NCI-H1105 (cell line): Measurements from ENCODE around the gene C2orf80.
"Not testable (repeated sequence)": the region's sequence is repeated elsewhere in the genome, so short reads cannot be mapped to it uniquely, and the experiment has no call there.

Experiments used
- DNase-seq: peaks from one replicate; lab custom pipeline; 2025; lab: John Stamatoyannopoulos, UW

C2orf80 gene

DNA sequence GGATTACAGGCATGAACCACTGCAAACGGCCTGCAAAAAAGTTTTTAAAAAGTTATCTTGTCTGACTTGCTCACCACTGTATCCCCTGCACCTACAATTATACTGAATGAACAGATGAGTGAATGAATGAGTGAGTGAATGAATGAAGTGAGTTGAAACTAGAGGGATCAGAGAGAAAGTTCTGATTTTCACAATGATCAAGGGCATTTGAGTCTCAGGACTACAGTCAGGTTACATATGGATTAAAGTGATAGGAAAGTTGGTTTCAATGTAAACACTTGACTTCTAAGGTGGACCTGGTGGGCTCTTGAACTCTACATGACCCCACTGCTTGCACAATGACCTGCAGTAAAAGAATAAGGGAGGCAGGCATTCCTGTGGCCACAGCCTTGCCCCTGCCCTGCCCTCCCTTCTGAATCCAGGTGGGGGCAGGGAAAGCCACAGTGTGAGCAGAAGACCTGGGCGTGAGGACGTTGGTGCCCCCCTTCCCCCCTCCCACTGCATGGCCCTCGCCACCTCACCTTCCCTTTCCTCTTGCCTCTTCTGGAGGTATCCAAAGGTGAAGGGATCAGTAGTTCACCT, 10.7 kb downstream of the C2orf80 start:
- no peak for DNase-seq

DNA sequence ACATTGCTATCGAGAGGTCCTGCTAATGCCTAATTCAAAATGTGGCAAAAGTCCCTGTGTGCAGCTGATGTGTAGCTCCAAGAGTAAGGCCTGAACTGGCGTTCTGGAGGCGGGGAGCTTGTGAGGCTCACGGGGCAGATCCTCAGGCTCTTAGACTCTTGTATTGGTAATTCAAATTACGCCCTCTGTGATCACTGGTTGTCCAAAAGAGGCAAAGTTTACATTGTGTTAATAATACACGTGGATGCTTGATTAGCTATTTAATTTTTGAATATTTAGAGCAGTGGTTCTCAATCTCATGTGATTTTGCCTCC, 14.0 kb downstream of the C2orf80 start:
- DNase-seq = no peak

DNA sequence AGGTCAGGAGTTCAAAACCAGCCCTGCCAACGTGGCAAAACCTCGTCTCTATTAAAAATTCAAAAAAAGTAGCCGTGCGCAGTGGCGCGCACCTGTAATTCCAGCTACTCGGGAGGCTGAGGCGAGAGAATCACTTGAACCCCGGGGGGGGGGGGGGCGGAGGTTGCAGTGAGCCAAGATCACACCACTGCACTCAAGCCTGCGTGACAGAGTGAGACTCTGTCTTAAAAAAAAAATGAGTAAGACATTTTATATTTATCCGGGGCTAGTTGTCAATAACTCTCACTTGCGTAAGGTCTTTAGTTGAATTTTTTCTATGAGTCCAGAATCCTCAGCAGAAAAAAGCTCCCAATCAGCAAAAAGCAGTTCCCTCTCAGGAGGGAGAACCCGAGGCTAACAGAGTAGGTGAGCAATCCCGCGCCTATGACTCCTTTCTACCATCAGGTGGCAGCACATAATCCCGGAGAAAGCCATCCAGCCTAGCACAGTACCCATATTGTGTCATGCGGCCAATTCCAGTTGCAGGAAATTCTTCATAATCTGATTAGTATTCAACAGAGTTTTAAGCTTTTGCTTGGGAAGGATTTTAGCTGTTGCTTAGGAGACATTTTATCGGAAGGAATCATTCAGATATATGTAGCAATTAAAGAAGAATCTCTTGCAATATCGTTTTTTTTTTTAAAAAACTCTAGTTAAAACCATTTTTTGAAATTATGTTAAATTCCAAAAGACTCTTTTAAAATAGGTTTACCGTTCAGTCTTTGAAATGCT, 14.6 kb downstream of the C2orf80 start:
- peak; percentile 38 for DNase-seq

DNA sequence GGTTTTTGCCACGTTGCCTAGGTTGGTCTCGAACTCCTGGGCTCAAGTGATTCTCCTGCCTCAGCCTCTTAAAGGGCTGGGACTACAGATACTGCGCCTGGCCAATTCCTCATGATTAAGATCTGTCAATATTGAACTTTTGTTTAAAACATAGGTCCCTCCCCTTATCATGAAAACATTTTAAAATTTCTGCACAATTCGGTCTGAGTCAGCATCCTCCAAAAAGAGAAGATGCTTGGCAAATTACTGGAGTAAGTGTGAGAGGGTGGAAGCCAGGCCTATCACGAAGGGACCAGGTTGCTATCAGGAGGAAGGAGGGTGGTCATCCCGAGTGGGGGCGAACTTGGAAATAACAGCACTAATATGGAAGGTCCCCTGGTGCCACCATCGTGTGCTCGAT, 15.7 kb downstream of the C2orf80 start:
- DNase-seq = no peak

DNA sequence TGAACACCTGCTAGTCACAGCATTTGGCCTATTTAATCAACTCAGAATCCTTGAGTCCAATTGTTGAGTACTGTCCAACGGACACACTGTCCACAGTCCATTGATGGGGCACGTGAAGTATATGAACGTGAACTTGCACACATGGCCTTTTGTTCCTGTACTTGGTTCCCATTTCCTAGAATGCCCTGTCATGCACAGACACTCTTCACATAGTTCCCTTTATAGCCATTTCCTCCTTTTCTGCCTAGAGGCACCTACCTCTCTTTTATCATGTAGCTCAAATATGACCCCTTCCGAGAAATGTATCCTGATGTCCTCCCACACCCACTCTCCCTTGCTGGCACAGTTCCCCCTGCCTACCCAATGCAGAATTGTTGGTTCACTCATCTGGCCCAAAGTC, 17.7 kb downstream of the C2orf80 start:
- DNase-seq = no peak

DNA sequence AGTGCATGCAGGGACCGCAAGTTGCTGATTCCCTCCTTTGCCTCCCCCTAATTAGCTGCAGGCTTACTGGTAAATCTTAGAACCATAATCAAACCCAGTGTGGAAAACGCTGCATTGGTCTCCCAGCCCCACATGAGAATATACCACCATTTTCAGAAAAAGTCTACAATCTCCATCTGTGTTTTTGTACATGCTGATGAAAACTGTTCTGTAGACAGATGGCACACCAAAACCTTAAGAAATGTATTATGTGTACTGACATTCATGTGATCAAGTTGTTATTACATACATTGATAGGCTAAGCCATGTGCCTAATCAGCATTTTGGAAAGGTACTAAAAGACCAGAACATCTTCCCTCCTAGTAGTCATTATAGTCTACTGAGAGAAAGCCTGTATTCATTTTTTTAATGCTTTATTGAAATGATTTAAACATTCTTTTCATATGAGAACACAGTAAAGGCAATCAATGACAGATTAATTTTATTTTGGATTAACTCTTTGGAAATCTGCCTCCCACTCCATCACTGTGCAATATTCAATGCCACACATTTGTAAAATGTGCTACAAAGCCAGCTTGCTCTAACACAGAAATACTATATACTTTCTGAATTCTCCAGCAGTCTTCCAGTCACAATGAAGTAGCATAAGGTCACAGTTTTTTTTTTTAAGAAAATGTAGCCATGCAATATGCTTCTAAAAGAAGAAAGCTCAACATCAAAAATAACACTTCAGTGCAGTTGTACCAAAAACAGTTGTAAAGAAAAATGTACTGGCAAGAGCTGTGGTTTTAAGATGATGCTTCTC, 24.7 kb downstream of the C2orf80 start:
- no peak for DNase-seq

DNA sequence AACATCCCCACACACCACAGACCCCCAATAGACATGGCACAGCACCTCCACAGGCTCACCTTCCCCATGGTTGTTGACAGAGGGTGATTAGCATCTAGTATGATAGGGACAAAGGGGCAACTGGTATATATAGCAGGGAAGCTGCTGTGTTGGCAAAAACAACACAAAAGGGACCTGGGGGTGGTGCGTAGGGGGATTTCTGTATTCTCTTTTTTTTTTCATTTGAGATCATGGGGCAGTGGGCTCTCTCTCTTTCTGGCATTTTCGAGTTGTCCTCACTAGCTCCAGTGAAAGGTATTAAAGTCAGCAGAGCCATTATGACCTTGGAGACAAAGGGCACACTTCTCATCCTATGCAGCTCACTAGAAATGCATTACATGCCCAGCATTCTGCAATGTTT, 26.3 kb downstream of the C2orf80 start, which contains the start of gene CRYGA:
Gene CRYGA (minus strand): TSS at position 101 of the 400 bp plus-strand sequence. CDS start 33 bp downstream, at position 68.
- no peak for DNase-seq

DNA sequence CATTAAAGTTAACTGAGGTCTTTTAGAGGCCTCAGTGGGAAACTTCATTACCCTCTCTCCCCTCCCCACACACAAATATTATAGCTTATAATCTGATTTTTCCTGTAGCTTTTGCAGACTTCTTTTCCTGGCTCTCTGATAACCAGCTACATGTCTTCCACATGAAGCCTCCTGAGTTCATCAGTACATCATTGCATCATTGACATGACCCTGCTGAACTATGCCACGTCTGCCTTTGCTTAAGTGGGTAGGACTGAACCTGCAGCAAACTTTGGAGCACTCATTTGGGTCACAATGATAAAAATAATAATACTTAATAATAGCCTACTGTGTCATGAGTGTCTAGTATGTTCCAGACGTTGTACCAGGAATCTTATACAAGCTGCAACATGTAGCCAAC, 33.4 kb downstream of the C2orf80 start:
- DNase-seq = no peak

DNA sequence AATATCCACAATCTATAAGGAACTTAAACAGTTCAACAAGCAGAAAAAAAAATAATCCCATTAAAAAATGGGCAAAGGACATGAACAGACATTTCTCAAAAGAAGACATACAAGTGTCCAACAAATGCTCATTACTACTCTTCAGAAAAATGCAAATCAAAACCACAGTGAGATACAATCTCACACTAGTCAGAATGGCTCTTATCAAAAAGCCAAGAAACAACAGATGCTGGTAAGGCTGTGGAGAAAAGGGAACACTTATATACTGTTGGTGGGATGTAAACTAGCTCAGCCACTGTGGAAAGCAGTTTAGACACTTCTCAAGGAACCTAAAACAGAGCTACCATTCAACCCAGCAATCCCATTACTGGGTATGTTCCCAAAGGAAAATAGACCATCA, 36.7 kb downstream of the C2orf80 start:
- DNase-seq = peak; percentile 44

DNA sequence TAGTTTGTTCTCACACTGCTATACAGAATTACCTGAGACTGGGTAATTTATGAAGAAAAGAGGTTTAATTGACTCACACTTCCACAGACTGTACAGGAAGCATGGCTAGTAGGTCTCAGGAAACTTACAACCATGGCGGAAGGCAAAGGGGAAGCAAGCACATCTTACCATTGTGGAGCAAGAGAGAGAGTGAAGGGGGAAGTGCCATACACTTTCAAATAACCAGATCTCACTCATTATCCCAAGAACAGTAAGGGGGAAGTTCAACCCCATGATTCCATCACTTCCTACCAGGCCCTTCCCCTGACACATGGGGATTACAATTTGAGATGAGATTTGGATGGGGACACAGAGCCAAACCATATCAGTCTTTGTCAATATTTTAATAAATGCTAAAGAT, 38.9 kb downstream of the C2orf80 start:
- no peak for DNase-seq

DNA sequence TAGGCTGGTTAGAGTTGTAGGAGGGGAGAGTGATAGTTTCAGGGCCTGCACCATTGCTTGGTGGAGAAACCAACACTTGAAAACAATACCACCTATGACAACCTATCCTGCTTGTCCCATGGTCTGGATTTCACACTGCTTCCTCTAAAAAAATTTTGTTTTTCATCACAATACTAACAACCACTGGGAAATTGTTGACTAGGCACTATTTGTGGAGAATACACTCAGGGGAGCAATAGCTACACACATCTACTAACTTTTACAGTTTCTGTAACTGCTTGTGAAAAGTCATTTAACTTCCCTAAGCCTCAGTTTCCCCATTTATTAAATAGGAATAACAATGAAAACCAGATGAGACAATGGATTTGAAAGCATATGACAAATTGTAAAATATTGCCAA, 39.7 kb downstream of the C2orf80 start:
- no peak for DNase-seq

DNA sequence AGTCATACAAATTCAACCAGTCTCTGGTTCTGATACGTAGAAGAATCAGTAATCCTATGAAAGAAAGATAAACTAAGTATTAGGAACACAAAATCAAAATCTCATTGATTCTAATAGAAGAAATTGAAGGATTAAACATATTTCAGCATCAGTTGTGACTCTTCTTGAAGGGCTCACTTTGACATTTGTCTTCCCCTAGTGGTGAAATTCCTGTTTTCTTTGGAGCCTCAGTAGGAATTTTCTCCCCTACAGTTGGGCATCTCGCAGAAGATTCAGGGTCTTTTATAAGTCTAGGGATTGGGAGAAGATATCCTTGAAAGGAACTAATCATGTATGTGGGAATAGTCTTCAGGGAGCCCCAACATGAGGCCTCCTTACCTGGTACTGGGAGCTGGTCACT, 41.0 kb downstream of the C2orf80 start:
- DNase-seq = no peak

DNA sequence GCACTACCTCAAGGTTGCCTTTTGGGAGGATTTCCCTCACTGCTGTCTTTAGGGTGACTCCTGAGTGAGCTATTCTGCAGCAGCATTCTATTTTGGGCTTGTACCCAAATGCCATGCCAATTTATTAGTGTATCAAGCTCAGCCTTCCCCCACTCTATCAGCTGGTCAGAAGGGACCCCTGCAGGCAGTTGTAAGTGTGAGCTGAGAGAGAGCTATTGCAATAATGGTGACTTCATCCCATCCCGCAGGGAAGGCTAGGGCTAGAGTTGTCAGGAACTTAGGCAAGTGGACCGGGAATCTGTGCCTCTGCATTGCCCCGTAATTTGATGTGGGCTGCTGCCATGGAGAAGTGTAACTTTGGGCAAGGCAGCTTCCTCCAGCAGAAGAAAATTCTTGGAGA, 42.1 kb downstream of the C2orf80 start:
- DNase-seq = no peak

DNA sequence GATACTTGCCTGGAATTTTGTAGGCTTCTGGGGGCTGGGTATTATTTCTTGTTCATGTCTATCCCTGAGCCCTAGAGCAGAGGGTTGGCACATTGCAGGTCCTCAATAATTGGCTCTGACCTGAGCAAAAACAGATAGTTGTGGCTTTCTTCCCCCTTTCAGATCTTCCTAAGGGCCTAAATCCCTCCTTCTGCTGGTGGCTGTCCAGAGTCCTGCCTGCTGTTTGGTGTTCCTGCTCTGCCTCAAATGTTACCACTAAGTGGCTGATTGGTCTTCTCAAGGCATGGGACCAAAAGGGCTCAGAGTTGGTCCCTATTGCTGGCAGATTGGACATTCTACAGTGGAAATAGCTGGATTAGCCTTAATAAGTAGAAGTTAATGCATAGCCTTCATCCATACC, 42.8 kb downstream of the C2orf80 start:
- no peak for DNase-seq

DNA sequence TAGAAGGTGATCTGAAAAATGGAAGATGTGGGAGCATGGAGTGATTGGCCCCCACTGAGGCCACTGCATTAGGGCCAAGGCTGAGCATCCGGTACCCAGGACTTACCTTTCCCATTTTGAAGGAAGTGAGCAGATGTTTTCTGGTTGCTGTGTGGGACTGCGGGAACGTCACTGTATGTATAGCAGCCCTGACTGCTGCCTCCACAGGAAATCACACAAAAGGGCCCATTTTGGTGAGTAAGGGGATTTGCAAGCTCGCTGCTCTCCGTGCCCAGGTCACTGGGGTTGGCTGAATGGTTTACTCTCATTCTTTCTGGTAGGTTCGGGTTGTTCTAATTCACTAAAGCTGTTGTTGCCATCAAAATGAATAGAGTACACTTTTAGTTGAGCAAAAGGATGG, 43.8 kb downstream of the C2orf80 start, which contains the start of gene CRYGB:
Gene CRYGB (minus strand): TSS at position 153 of the 400 bp plus-strand sequence. CDS start 38 bp downstream, at position 115.
- no peak for DNase-seq

DNA sequence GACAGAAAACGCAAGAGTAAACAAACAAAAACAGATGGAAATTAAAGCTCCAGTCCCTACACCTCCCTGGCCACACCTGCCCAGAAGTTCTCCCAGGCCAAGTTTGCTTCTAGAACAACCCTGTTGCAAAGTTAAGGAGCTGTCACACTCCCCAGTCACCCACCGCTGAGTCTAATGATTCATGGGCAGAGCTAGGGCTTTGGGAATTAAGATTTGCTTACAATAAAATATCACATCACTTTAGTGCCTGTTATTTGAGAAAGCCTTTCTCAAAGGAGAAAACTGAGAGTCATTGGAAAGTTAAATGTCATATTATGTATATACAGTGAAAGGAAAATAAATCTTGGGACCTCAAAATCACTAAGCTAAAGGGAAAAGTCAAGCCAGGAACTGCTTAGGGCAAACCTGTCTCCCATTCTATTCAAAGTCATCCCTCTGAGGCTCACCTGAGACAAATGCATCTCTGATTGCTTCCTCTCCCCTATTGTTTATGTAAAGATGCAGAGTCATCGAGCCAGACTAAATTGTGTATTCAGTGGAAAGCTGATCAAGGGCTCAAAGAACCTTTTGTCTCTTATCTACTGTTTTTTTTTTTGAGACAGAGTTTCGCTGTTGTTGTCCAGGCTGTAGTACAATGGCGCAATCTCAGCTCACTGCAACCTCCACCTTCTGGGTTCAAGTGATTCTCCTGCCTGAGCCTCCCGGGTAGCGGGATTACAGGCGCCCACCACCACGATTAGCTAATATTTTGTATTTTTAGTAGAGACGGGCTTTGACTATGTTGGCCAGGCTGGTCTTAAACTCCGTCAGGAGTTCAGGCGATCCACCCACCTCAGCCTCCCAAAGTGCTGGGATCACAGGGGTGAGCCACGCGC, 46.7 kb downstream of the C2orf80 start:
- DNase-seq = no peak

DNA sequence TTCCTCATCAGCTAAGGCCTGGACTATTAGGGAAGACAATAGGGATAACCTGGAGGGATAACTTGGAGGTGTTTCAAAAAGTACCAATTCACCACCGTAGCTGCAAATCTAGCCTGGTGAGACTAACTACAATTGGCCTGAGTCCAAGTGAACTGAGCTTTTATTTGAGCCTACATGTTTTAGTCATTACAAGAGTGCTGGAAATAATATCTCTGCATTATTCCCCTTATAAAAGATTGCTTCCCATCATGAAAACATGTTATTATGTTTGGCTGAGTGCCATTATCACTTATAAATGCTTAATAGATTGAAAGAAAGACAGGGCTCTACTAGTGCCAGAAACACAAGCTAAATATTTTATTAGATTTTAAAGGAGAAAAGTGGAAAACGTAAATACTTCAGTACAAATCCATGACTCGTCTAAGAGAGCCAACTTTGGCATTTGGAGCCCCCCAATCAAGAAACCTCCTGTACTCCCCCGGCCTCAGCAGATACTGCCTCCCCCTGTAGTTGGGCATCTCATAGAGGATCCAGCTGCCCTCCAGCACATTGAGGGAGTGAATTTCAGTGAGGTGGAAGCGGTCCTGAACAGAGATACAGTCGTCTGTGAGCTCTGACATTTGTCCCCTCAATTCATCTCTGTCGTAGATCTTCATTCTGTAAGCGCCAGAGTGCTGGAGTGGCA, 47.4 kb downstream of the C2orf80 start:
- DNase-seq = peak; percentile 94

DNA sequence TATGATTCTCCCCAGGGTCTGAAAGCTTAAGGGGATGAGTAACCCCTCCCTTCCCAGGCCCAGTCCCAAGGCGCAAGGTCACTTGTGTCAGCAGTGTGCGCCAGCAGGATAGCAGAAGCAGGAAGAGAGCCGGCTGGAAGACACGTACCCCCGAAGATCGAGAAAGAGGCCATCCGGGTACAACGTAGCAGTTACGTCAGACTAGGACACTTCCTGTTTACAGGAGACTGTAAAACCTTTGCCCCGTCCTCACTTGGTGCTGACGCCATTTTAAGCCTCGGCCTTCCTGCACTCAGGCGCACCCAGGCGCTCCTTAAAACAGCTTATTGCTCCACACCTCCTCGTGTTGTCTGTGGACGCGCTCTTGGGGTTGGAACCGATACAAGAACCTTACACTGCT, 50.4 kb downstream of the C2orf80 start:
- DNase-seq = no peak

DNA sequence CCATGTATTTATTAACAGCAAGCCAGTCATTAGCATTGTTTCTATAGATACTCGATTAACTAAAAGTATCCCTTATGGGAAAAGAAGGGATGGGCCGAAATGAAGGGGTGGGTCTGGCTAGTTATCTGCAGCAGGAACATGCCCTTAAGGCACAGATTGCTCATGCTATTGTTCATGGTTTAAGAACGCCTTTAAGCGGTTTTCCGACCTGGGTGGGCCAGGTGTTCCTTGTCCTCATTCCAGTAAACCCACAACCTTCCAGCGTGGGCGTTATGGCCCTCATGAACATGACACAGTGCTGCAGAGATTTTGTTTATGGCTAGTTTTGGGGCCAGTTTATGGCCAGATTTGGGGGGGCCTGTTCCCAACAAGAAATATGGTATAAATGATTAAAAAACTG, 51.5 kb downstream of the C2orf80 start:
- not testable (repeated sequence) for DNase-seq

DNA sequence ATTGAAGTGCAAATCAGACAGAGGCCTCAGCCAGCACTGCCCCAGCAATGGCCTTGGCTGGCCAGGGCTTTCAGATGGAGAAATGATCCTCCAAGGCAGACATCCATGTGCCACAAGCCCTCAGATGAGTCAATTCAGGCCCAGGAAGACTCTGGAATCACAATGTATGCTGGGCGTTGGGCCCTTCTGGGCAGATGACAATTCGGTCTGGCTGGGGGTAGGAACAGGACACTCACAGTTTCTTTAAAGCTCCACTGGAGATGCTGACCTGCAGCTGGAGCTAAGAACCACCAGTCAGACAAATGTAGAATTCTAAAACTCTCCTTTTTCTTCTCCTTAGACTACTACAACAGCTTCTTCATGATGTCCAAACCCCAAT, 53.1 kb downstream of the C2orf80 start:
- DNase-seq = no peak
